Endothelial cell of umbilical vein (primary cell): ENCODE results near the gene RFNG. TPM values are rescaled to one million over a fixed set of nuclear protein-coding genes. Genes with fewer than 3 reads are reported as not detected.

Source experiments
- BruUV-seq: library from RNA; stranded (reverse); fragments of 400-500 nt; replicated peaks from 2 replicates; lab custom pipeline; 2021; lab: Mats Ljungman, UMichigan
- CTCF ChIA-PET: fragments of 300-600, 350-600 bp; sonication (Branson Sonifier 250); formaldehyde crosslinking; loops from one replicate; lab custom pipeline; 2021; ENCODE audit warnings: antibody characterized with exemption, inconsistent platforms; lab: Charles Lee
- POLR2A ChIA-PET: fragments of 300-600, 350-600 bp; sonication (Branson Sonifier 250); formaldehyde crosslinking; loops from one replicate; lab custom pipeline; 2021; ENCODE audit warnings: antibody characterized with exemption, inconsistent platforms; lab: Charles Lee
- DNase-seq: peaks from one replicate; pipeline ENCODE4 v3.0.0-alpha.2; 2011; ENCODE audit warnings: low read depth, low spot score
- FAIRE-seq: peaks from 2 replicates; lab custom pipeline; 2011; peaks lifted over from hg19 to GRCh38; lab: Jason Lieb, UNC
- H2AFZ ChIP-seq: 2 replicates; pipeline ENCODE4 v1.6.0; 2012; ENCODE audit warnings: low read depth, low read length, control low read depth, inconsistent platforms
- H3K27ac ChIP-seq: 2 replicates; pipeline ENCODE4 v1.5.1; 2011; ENCODE audit warnings: low read depth, mild to moderate bottlenecking, control low read depth, low read length, moderate library complexity; ENCODE audit not compliant: insufficient read depth
- H3K27me3 ChIP-seq, 2 experiments: 2 replicates each; pipeline versions ENCODE4 v1.6.0 to v1.6.1; 2011; ENCODE audit warnings: low read length in 2 of 2, mixed read lengths in 1 of 2; ENCODE audit not compliant: control insufficient read depth in 2 of 2, insufficient read depth in 2 of 2
- H3K36me3 ChIP-seq, 2 experiments: 2 replicates in 1 of 2; 3 replicates in 1 of 2; pipeline ENCODE4 v1.5.1; 2011; ENCODE audit warnings: low read length in 2 of 2, mild to moderate bottlenecking in 1 of 2, moderate library complexity in 1 of 2; ENCODE audit not compliant: control insufficient read depth in 2 of 2, insufficient read depth in 2 of 2; ENCODE audit errors: extremely low read depth in 1 of 2
- H3K4me1 ChIP-seq: 3 replicates; pipeline ENCODE4 v1.5.1; 2011; ENCODE audit warnings: mild to moderate bottlenecking, low read length; ENCODE audit not compliant: control insufficient read depth, insufficient read depth; ENCODE audit errors: extremely low read depth
- H3K4me2 ChIP-seq: 2 replicates; pipeline ENCODE4 v1.6.1; 2011; ENCODE audit warnings: low read length, control low read depth, mixed read lengths; ENCODE audit not compliant: insufficient read depth
- H3K4me3 ChIP-seq, 3 experiments: fragments of 200-600 bp in 1 of 3; sonication (generic), shearing (Covaris generic) in 1 of 3; replicated peaks in 1 of 3; 2 replicates each; pipeline ENCODE4 v1.5.1; 2011 to 2016; ENCODE audit warnings: control low read depth in 3 of 3, low read length in 3 of 3, mild to moderate bottlenecking in 2 of 3, inconsistent platforms in 1 of 3, low read depth in 1 of 3, moderate library complexity in 1 of 3; ENCODE audit not compliant: insufficient read depth in 1 of 3
- H3K79me2 ChIP-seq: 2 replicates; pipeline ENCODE4 v1.6.0; 2012; ENCODE audit warnings: low read length, inconsistent platforms; ENCODE audit not compliant: control insufficient read depth, insufficient read depth
- H3K9ac ChIP-seq: replicated peaks from 2 replicates; pipeline ENCODE3; 2011; ENCODE audit warnings: low read length, control low read depth; ENCODE audit not compliant: insufficient read depth; ENCODE audit errors: extremely low read depth
- H3K9me1 ChIP-seq: replicated peaks from 3 replicates; pipeline ENCODE4 v1.6.0; 2011; ENCODE audit warnings: mild to moderate bottlenecking, low read length; ENCODE audit not compliant: control insufficient read depth, insufficient read depth; ENCODE audit errors: extremely low read depth
- H3K9me3 ChIP-seq: replicated peaks from 2 replicates; pipeline ENCODE4 v1.5.1; 2012; ENCODE audit warnings: low read length, inconsistent platforms; ENCODE audit not compliant: control insufficient read depth, insufficient read depth
- H4K20me1 ChIP-seq: replicated peaks from 2 replicates; pipeline ENCODE3; 2011; ENCODE audit warnings: mild to moderate bottlenecking, low read length; ENCODE audit not compliant: control insufficient read depth, insufficient read depth; ENCODE audit errors: extremely low read depth
- CTCF ChIP-seq, 2 donors: IDR thresholded peaks; 1 replicate in 1 of 2; 2 replicates in 1 of 2; pipeline ENCODE4 v1.5.1; 2011; ENCODE audit warnings: low read length in 2 of 2, mild to moderate bottlenecking in 2 of 2, moderate library complexity in 2 of 2, control low read depth in 1 of 2, inconsistent platforms in 1 of 2, low read depth in 1 of 2; ENCODE audit not compliant: insufficient read depth in 1 of 2; ENCODE audit errors: extremely low read depth in 1 of 2
- GATA2 ChIP-seq: IDR thresholded peaks from 2 replicates; pipeline ENCODE4 v1.7.0; 2011; ENCODE audit warnings: low read depth, mild to moderate bottlenecking, moderate library complexity, mixed read lengths, low read length; ENCODE audit not compliant: insufficient read length, insufficient read depth
- MAX ChIP-seq: IDR thresholded peaks from 2 replicates; pipeline ENCODE4 v1.6.1; 2011; ENCODE audit not compliant: insufficient read depth, insufficient read length
- POLR2A ChIP-seq: IDR thresholded peaks from 2 replicates; pipeline ENCODE4 v1.6.1; 2012; ENCODE audit warnings: low read depth, mild to moderate bottlenecking, control low read depth, low read length
- POLR2AphosphoS5 ChIP-seq: IDR thresholded peaks from 2 replicates; pipeline ENCODE4 v1.6.1; 2012; ENCODE audit warnings: low read depth, mild to moderate bottlenecking, control low read depth, low read length, moderate library complexity; ENCODE audit not compliant: insufficient read depth
- dilution Hi-C: fragments of 300-500 bp; cut with MboI; formaldehyde crosslinking; loops from one replicate; pipeline ENCODE4 v1.15.0; 2019; ENCODE audit warnings: low sequenced_read_pairs; ENCODE audit not compliant: extremely low pct_ligation_motif_present
- intact Hi-C: fragments of 100-400 bp; cut with micrococcal nuclease; formaldehyde crosslinking; loops from one replicate; pipeline ENCODE4 v1.10.0; 2022
- polyA plus RNA-seq, 4 experiments: library from polyadenylated mRNA; depleted of rRNA in 3 of 4; stranded (reverse) in 3 of 4; unstranded in 1 of 4; fragments of >200 nt; gene quantifications; 2 replicates each; pipeline versions ENCODE4 v1.2.1 to v1.2.3, GENCODE V29; 2011 to 2012; ENCODE audit warnings: missing spikeins in 1 of 4
- total RNA-seq: library from RNA; stranded (reverse); gene quantifications from 2 replicates; pipeline ENCODE4 v1.2.3, GENCODE V29; 2021

Gene RFNG
- total and polyA plus RNA-seq, 2 donors (not counting 3 experiments of a cell fraction or from before 2014, with no cell fraction given) = 33.7 to 40.0 TPM

- Histone ChIP-seq H3K9me3 (no peaks in the 10 kb centered on the region), H3K9me1 (no peaks in the 10 kb centered on the region), H3K4me3 (no peak overlapping the region), H4K20me1 (no peaks in the 10 kb centered on the region), H3K36me3 (no peaks in the 10 kb centered on the region), H3K27ac (no peak overlapping the region), H2AFZ (no peak overlapping the region), H3K4me1 (no peaks in the 10 kb centered on the region), H3K4me2 (no peak overlapping the region), H3K27me3 (no peaks in the 10 kb centered on the region), H3K79me2 (no peaks in the 10 kb centered on the region), H3K9ac (no peak overlapping the region)
- ChIA-PET CTCF (interaction anchor here (1.4 to 2.3 kb wide), 3 partner anchors 10 to 141 kb away, joined by 3 to 12 read pairs (median 5); no protein-coding TSS in a partner anchor), POLR2A (no interaction called here)
- no peak for DNase-seq
- dilution Hi-C loops (no loop called here), intact Hi-C loops (no loop called here)
- BruUV-seq = no TSS peak
- no peak for FAIRE-seq
- no peak for TF ChIP-seq MAX
- TF ChIP-seq CTCF (IDR thresholded peaks at IDR 0.05; ENCODE audit: extremely low read depth in 1 of 2, insufficient read depth in 1 of 2, low read depth in 1 of 2, low read length in 2 of 2) = no peak
- no peak for TF ChIP-seq POLR2A
- TF ChIP-seq POLR2AphosphoS5 = no peak
- no peak for TF ChIP-seq GATA2
Measured at GRCh38 chr17:82013772-82014321, 37.8 kb downstream of the RFNG start.
